GM12875 (cell line): ENCODE results near the gene STK24.

Experiments used
- H3K4me3 ChIP-seq: one replicate; pipeline ENCODE4 v1.5.1; 2011; ENCODE audit warnings: low read depth, low read length, control low read depth
- TF ChIP-seq, protein P1 (sequence below): IDR thresholded peaks from 2 replicates; pipeline ENCODE4 v1.5.1; 2011; ENCODE audit warnings: low read depth, mild to moderate bottlenecking, control low read depth, inconsistent platforms, low read length, moderate library complexity, borderline replicate concordance; ENCODE audit not compliant: insufficient read depth

STK24 gene

DNA sequence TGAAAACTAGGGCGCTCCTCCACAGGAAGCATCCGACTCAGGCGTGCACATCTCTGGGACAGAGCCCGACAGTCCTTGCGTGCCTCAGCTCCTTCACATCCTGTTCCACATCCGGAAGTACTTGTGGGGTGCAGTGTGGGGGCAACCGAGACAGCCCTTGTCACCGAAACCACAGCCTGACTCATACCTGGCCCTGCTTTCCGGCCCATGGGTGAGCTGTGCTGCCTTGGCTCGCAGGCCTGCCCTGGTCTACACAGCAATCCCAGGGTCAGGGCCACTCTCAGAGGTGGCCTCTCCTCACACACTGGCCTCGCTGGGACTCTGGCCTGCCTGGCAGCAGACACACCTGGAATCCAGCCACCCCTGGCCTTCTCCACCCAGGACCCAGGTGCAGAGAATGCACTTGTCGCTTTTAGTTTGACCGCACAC lies 100.4 kb downstream of the STK24 start:
- TF ChIP-seq, protein P1, sequence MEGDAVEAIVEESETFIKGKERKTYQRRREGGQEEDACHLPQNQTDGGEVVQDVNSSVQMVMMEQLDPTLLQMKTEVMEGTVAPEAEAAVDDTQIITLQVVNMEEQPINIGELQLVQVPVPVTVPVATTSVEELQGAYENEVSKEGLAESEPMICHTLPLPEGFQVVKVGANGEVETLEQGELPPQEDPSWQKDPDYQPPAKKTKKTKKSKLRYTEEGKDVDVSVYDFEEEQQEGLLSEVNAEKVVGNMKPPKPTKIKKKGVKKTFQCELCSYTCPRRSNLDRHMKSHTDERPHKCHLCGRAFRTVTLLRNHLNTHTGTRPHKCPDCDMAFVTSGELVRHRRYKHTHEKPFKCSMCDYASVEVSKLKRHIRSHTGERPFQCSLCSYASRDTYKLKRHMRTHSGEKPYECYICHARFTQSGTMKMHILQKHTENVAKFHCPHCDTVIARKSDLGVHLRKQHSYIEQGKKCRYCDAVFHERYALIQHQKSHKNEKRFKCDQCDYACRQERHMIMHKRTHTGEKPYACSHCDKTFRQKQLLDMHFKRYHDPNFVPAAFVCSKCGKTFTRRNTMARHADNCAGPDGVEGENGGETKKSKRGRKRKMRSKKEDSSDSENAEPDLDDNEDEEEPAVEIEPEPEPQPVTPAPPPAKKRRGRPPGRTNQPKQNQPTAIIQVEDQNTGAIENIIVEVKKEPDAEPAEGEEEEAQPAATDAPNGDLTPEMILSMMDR, result no peak
- peak overlapping the region; percentile 3 for H3K4me3 ChIP-seq

DNA sequence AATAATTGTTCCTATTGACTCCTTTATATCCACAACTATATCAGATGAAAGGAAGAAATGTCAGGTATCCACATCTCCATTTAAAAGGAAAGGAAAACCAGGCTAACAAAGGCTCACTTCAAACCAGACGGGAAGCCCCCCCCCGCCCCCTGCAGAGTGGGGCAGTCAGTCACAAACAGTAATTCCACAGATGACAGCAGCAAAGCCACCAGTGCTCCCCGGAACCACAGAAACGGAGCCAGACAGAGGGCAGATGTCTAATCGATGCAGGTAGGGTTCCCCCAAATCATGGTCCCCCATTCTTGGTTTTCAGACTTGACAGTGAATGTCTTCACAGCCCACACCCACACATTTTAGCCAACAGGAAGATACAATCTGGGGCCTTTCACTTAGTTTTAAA lies 100.8 kb downstream of the STK24 start:
- TF ChIP-seq, protein P1, result no peak
- H3K4me3 ChIP-seq, result peak overlapping the region; percentile 3

DNA sequence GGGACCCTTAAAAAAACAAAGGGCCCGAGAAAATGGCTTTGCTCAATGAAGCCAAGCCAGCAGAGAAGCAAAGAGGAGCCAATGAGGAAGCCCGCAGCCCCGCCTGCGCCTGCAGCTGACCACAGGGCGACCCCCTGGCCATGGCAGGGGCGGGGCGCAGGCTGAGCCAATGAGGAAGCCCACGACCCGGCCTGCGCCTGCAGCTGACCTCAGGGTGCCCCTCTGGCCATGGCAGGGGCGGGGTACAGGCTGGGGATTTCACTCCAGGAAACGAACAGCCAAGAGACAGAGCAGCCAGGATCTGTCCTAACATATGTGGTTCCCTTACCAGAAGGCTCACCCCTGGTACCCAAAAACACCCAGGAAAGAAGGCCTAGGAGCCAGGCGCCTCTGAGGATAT lies 101.4 kb downstream of the STK24 start:
- TF ChIP-seq, protein P1, result no peak
- H3K4me3 ChIP-seq, result no peak overlapping the region

DNA sequence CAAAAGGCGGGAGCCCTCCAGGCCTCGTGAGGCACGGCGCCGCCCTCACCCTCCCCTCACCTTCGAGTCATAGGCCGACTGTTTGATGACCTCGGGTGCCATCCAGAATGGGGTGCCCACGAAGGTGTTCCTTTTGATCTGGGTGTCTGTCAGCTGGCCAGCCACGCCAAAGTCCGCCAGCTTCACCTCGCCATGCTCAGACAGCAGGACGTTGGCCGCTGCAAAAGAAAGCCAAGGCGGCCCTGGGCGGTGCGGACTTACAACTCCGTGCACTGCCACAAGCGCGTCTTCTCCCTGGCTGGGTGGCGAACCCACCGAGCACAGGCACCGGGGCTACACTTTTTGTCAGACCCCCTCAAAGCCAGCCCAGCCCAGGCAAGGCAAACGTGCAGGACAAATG lies 102.1 kb downstream of the STK24 start:
- no peak overlapping the region for H3K4me3 ChIP-seq
- TF ChIP-seq, protein P1, result no peak

DNA sequence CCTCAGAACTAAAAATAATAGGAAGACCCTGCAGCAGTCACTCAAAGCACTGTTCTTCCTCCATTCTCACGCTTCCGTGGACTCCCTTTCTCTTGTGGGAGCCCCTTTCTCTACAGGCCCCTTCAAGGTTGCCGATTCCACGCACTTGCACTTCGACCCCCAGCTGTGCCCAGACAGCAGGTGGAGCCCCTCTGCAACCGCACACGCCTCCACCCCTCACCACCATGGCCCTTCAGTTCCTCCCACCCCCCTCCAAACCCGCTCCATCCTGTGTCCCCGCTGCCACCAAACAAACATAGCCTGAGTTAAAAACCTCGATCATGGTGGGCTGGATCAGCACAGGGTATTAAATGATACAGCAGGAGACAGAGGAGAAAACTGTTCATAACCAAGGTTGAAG lies 102.6 kb downstream of the STK24 start:
- TF ChIP-seq, protein P1, result no peak
- H3K4me3 ChIP-seq, result no peak overlapping the region

DNA sequence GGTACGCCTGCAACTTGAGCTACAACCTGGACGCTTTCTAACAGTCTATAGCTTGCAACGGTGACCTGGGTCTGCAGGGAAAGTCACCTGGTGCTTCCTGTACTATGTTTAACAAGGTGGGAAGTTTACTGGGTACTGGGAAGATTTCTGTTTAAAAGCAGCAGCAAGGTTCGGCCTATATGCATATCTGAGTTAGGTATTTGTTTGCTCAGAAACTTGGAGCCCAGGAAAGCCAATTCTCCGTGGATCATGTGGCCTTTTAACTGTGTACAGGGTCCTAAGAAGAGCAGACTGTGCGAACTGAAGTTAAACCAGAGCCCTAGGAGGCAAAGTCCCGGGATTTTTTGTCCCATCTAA lies 103.1 kb downstream of the STK24 start:
- TF ChIP-seq, protein P1, result no peak
- no peak overlapping the region for H3K4me3 ChIP-seq

DNA sequence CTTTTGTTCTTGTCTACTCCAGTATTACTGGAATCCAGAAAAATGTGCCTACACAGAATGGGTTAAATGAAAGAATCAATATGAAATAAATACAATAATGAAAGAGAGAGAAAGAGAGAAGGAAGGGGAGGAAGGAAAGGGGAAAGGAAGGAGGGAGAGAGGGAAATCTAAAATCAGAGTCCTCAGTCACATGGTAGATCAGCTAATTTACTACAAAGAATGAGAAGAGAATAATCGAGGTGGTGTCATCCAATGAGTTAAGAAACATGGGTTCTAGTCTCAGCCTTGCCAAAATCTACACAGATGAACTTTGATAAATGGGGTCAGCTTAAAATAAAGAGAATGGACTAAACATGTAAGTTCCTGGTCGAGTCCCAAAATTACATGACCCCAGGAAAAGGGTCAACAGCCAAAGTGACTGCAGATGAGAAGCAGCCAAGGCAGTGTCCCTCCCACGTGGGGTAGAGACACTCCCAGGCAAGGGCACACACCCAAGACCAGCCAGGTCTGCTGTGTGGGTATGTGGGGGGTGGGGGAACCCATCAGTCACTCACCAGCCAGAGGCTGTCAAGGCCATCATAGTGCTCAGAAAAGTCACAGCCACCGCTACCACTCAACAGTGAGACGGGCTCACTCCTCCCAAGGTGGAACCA lies 103.6 kb downstream of the STK24 start:
- no peak overlapping the region for H3K4me3 ChIP-seq
- TF ChIP-seq, protein P1, result no peak
